HL-60/S4 (cell line): ENCODE results near the gene FGGY.
"Not testable (repeated sequence)": the region's sequence is repeated elsewhere in the genome, so short reads cannot be mapped to it uniquely, and the experiment has no call there.

ENCODE experiments used
- in situ Hi-C: fragments of 300-500 bp; cut with MboI; formaldehyde crosslinking; loops from 2 replicates; pipeline ENCODE4 v1.14.3; 2022; ENCODE audit warnings: low sequenced_read_pairs

Gene FGGY

DNA sequence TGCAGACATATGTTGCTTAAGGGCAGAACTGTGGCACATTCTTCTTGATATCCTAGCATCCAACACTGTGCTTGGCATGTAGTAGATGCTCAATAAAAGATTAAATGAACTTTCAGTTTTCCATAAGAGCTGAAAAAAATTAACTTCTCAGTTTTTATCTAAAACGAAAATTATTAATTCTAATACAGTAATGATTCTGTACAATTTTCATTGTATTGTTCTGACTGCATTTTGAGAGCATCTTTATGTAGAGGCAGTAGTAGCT is 46.6 kb downstream of the FGGY start:
- in situ Hi-C loops = no loop called here

DNA sequence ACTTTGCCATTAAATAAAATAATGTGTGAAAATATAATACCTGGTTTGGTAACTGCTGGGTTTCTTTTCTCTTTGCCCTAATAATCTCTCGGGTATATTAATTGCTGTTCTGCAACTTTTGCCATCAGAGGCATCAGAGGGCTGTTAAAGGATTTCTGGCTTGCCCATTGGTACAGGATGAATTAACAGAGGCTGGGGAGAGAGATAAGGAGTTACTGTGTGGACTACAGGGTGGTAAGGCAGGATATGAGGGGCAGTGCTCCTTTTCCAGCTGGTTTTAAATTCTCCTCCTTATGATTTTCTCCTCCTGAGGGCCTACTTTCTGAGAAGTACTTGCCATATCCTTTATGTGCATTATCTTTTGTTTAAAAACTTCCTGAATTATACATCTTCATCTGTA is 48.3 kb downstream of the FGGY start:
- in situ Hi-C loops = no loop called here

DNA sequence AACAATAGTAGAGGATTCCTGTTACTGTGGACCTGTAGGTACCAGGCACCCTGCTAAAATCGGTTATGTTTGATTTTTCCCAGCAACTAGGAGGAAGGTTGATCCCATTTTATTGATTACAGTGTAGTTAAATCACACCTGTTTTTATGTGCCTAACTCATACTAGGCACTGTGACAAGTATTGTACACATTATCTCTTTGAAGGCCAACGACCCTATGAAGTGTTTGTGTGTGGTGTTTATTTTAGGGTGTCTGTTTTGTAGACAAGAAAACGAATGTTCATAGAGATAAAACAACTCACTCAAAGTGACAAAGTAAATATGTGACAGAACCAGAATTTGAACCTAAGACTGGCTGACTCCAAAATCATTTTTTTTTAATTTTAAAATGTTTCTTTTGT is 49.5 kb downstream of the FGGY start:
- in situ Hi-C loops = no loop called here

DNA sequence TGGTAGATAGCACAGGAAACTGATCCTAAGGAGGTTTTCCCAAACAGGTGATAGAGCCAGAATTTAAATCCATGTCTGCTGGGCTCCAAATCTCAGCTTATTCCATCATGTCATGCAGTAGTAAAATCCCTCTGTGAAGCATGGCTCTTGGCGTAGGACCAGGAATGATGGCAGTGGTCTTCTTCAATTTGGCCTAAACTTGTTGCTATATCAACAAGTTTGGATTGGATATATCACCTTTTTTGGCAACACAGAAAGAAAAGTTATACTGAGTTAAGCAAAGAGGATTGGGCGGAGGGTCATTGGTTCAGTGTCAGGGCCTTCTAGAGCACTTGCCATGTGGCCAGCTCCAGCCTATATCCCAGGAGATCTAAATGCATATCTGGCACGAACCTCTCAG is 52.2 kb downstream of the FGGY start:
- in situ Hi-C loops = no loop called here

DNA sequence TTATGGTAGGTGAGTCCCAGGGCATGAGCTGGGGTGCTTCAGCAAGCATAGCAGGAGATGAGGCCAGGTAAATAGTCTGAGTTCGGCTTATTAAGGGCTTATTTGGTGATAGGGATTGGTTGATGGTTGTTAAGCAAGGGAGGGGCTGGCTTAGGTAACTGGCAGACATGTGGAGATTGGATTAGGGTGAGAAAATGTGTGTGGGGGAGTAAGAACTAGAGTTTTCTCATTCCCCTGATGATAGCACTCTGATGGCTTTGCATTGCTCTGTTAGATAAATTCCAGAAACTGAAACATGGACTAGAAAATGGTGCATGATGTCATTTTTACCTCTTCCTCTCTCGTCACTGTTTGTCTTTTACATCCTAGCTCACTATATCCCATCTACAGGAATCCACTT is 53.6 kb downstream of the FGGY start:
- in situ Hi-C loops = no loop called here

DNA sequence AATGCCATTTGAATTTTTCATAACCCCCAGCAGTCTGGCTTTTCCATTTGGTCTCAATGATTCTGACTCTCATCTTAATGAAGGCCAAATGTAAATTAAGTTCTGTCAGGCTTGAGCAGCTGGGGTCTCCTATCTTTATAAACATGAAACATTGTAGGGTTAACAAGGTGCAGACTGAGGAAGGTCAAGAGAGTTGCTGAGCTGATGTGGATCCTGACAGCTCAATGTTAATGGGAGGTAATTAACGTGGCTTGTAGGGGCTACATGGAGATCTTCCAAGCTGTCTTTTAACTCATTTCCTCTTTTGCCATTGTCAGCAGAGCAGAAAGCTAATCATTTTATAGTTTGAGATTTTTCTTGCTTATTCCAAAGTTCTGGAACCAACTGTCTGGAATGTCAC is 55.2 kb downstream of the FGGY start:
- in situ Hi-C loops = no loop called here

DNA sequence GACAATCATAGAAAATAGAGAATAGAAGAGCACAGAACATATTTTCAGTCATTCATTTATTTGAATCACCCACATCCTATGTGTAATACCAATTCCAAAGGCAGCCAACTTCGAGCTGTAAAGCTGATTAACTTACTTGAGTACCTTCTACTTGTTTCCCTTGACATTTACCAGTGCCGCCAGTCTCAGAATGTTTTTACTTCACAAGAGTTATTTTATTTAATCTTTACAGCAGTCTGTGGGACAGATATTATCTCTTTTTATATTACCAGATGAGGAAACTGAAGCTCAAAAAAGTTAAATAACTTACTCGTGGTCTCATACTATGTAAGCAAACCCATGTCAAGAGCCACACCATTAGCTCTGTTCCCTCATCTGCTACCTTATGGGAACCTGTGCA is 56.6 kb downstream of the FGGY start:
- in situ Hi-C loops = no loop called here

DNA sequence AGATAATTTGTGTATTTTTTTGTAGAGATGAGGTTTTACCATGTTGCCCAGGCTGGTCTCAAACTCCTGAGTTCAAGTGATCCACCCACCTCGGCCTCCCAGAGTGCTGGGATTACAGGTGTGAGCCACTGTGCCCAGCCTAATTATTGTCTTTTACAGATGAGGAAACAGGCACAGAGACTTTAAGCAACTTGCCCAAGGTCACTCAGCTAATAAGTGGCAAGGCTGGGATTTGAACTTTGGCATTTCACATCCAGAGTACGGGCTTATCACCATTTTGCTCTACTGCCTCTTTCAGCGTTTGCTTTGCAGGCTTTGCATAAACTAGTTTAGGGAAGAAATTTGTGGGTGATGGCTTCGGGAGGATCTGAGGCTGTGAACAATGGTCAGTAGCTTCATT is 57.3 kb downstream of the FGGY start:
- in situ Hi-C loops = not testable (repeated sequence)

DNA sequence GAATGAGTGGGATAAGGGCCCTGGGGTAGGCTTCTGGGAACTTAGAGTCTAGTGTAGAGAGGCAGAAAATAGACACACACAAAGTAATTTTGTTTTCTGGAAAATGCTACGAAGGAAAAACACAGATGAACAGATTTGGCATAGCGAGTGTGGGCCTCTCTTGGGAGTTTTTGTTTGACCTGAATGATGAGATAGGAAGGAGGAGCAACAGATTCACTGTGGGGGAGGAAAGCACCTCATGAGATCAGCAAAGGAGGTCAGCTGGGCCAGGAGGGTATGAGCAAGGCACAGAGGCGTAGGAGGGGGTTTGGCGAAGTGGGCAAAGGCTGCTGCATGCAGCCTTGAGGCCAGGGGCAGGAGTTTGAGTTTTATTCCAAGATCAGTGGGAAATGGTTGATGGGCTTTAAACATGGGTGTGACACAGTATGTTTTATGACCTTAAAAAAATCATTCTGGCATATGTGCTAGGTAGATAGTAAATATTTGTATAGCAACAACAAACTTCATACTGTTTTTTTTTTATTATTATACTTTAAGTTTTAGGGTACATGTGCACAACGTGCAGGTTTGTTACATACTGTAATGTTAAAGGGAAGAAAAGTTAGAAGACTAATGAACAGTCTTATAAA is 57.9 kb downstream of the FGGY start:
- in situ Hi-C loops = no loop called here

DNA sequence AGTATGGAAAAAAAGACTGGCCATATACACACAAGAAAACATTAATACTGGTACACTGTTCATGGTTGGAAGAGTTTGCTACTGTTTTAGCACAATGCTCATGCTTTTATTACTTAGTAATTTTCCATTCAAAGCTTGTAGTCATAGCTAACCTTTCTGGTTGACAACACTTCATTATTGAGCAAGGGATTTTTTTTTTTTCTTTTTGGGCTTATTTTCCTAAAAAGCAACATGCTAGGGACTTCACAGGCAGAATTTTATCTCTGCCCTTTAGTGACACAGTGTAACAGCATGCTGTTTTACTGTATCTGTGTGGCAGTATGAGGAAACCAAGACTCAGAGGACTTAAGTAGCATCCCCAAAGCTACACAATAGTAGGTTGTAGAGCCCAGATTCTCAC is 58.5 kb downstream of the FGGY start:
- in situ Hi-C loops = no loop called here

DNA sequence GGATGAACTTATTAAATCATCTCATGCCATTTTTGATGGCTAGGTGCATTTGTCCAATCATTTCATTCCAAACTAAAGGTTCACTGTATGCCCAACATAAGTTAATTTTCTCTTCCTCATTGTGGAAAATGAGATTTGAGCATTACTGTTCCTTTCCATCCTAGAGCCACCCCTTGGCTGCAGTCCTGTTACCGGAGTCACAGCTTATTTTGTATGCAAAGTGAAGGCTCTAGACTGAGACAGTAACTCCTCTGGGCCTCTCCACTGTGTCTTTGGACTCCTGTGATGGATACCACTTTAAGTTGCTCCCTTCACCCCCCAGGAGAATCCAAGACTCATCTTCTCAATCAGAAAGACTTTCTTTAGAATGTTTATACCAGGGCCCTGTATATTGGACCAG is 59.7 kb downstream of the FGGY start:
- in situ Hi-C loops = no loop called here

DNA sequence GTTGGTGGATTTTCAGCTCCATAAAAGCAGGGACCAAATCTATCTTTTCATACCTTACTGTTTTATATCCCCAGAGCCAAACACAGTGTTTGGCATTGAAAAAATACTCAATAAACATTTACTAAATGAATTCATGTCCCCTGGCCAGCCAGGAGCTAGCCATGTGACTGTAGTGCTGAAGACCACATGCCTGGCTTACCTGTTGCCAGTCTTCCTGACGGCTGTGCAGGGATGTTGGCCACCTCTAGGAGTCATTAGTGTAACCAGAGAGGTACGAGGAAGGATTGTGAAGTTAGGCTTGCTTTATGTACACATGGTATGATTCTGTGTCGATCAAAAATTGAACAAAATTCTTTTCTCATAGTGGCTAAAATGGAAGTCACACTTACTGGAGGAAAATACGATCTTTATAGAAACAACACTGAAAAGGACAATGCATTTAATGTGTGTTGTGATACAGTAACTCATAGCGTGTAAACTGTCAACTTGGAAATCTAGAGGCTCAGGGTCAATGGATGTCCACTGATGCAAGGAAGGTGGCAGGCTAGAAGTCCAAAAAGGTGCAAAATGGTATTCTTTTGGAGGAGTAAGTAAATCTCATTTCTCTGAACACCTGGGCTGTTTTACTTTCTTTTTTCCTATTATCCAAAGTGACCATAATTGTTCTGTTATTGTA is 60.9 kb downstream of the FGGY start:
- in situ Hi-C loops = no loop called here

DNA sequence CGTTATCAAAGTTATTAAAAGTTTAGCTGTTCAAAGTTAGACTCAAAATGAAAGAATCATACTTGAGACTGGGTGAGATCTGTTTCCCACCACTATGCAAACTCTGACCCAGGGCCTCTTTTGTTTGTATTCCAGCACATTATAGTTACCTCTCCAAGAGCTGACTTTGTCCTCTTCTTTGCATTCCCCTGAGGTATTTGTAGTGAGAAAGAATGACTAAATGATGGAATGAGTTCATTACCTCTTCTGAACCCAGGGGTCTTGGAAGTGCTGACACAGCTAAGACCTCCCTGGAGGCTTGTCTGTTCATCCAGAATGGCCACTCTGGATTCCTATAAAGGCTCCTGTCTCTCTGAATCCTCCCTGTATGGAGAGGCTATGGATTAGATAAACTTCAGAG is 62.4 kb downstream of the FGGY start:
- in situ Hi-C loops = no loop called here

DNA sequence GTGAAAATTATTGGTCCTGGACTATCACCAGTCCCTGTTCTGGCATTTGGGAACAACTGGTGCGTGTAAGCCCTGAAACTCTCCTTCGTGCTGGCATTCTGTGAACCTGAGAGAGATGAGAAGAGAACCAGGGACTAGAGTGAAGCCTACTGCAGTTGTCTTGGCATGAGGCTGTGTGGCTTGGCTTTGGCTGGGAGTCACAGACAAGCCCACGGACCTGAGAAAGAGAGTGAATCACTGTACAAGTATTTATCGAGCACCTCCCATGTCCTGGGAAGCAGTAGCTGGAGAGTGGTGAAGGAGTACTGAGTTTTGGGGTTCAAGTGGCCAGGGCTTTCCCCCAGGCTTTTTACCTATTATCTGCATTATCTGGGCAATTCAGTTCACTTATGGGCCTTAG is 63.3 kb downstream of the FGGY start:
- in situ Hi-C loops = no loop called here

DNA sequence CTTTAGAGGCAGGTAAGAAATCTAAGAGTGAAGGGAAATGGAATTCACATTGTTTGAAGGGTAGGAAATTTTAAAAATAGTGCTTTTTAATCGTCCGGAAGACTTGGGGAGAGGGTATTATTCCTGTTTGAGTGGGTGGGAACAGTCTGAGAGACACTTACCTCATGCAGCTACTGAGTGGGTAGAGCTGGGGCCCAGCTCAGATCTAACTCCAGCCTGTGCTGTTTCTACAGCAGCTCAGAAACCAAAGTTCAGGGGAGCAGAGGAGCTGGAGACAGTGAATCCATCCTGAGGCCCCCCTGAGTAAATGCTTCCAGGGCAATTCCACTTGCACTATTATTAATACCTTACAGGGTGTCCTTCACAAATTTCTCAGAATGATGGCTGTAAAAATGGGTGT is 63.8 kb downstream of the FGGY start:
- in situ Hi-C loops = no loop called here

DNA sequence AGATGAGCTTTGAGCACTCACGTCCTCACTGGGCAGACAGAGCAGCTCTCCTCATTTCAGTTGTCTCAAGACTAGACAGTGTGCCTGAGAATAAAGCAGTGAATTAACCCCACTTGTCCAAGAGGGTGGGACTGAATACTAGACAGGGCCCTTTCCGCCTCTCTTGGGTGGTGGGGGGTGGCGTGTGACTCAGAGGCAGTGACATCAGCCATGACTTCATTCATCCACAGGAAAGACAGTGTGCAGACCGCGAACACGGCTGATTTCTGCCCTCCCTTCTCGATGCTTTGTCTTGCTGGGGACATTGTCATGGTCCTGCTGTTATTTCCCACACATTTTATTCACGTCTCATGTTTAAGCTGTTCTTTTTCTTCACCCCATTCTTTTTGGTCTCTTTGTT is 64.9 kb downstream of the FGGY start:
- in situ Hi-C loops = no loop called here

DNA sequence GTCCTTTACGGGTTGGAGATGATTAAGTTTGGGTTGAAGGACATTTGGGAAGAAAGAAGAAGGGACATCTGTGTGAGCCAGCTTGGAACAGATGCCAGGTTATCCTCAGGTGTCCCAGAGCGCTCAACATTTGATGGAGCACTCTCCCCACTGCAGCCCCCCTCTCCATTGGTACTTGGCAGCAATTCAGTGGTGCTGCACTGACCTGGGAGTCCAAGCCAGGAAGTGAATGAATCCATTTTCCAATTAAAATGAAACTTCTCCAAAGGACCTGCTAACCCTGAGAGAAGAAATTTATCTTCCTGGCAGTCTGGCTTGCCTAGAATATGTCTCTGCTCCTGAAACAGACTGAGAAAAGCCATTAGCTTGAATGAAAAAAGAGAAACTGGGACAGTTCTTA is 67.1 kb downstream of the FGGY start:
- in situ Hi-C loops = no loop called here

DNA sequence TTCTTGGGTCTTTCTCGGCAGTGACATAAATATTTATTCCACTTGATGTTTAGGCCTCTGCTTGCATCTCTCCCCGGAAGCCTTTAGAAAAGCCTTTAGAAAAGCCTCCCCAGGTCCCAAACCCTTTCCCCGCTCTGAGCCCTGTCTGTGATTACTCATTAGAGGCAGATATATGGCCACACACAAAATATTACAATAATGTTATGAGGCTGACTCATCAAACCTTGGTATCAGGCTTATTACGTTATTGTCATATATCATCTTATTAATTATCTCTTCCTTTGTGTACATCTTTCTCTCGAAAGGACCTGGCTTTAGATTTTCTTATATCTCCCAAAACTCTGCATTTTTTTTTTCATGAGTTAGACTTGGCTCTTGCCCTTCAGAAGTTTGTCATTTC is 69.5 kb downstream of the FGGY start:
- in situ Hi-C loops = no loop called here

DNA sequence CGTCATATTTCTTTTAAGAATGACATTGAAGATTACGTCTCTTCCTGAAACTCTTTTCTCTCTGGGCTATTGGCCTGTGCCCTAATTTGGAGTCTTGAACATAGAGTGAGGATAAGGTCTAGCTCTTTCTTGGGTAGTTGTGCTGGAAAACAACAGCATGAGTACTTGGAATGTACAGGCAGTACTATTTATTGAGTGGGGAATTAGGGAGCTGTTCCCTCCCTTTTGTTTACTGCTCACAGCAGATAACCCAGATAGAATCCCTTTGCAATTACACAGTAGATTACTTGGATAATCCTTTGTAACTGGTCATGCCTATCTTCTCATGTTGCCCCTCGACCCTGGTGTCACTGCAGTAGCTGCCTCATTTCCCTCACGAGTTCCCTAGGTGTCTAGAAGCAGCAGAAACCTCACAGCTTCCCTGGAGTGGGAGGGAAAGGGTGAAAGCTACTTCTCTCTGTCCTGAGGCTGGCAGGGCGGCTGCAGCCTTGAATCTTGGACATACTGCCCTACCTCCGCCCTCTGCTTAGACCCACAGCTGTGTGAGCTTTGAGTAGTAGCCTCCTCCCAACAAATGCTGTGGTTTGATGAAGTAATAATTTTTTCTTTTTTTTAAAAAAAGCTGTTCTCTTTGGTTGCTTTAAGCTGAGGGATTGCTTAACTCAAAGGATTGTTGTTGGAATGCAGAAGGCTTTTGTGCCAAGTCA is 70.6 kb downstream of the FGGY start:
- in situ Hi-C loops = no loop called here

DNA sequence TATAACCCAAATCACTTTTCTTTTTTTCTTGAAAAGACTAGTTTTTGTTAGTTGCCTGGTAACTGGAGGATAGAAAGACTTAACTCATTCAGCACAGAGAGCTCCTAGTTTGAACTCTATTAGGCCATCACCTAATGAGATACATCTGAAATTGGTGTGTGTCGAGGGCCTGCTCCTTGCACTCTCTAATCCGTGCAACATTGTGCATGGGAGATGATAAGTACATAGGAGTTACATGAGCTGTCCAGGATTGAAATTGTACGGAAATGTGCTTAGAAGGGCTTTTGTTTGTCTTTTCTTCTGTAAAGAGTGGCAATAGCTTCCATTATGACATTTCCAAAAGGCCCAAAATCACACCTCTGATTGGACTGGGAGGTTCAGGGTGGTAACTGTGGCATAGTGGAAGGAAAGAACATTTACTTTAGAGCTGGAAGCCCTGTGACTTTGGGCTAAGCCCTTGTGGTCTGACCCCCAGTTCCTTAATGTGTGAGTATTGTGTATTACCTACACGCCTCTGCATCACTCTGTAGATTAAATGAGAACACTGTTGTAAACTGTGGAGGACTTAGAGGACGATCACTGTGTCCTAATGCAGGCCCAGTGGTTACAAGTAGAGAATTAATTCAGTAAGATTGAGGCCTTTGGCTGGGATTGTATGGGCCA is 71.2 kb downstream of the FGGY start:
- in situ Hi-C loops = no loop called here

DNA sequence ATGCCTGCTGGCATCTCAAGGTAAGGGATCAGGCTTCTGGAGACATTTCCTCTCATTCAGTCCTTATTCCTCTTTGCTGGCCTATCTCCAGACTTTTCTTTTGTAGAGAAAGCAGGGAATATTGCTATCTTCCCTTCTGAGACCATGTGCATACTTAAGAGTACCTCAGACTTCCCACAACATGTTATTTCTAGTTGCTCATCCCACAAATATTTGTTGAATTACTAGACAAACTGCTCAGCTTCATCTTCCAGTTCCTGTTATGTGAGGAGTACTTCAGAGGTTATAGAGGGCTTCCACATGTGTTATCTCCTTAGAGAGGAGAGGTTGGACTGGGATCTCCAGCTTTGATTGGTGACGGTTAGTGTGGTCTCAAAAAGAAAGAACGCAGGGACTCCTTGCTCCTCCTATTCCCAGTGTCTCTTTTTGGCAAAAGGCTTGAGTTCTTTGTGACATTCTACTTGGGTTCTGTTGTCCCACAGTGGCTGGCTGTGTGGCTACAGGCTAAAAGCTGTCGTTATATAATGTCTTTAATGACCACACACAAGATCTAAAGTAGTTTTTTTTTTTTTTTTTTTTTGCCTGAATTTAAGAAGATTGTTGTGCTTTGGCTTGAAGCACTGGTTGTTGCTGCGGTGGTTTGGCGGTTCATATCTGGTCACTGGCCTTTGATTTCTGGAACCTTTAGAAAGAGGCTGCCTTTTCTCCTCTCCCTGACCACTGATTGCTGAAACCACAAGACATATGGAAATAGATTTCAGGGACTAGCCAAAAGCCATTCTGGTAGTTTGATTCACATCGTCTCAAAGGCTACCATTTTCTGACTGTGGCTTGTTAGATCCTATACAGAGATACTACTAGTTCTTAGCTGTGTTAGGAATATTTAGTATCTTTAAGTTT is 78.7 kb downstream of the FGGY start:
- in situ Hi-C loops = no loop called here
